Liver (tissue), 3 donors: ENCODE results near the gene MAP3K19.
"Not testable (repeated sequence)": the region's sequence is repeated elsewhere in the genome, so short reads cannot be mapped to it uniquely, and the experiment has no call there.

ENCODE experiments used
- ATF3 ChIP-seq: IDR thresholded peaks from 2 replicates; pipeline ENCODE4 v1.6.1; 2016; ENCODE audit warnings: antibody characterized with exemption
- CTCF ChIP-seq: fragments of 150-350 bp; IDR thresholded peaks from 2 replicates; pipeline ENCODE4 v1.5.1; 2017; ENCODE audit warnings: improper control_type of control experiment, low read depth, low read length; ENCODE audit not compliant: missing input control
- FOXA1 ChIP-seq: IDR thresholded peaks from 2 replicates; pipeline ENCODE4 v1.6.1; 2016; ENCODE audit warnings: antibody characterized with exemption
- GABPA ChIP-seq, 2 donors: IDR thresholded peaks in 1 of 2; conservative IDR thresholded peaks in 1 of 2; 2 replicates each; pipeline ENCODE4 v1.6.1; 2016; ENCODE audit warnings: antibody characterized with exemption in 2 of 2, mild to moderate bottlenecking in 1 of 2, moderate library complexity in 1 of 2
- HNF4G ChIP-seq: IDR thresholded peaks from 2 replicates; pipeline ENCODE4 v1.6.1; 2016; ENCODE audit warnings: antibody characterized with exemption
- JUND ChIP-seq, 2 donors: IDR thresholded peaks; 2 replicates each; pipeline ENCODE4 v1.6.1; 2016; ENCODE audit warnings: antibody characterized with exemption in 2 of 2
- MAX ChIP-seq: IDR thresholded peaks from 2 replicates; pipeline ENCODE4 v1.6.1; 2016; ENCODE audit warnings: antibody characterized with exemption
- REST ChIP-seq: IDR thresholded peaks from 2 replicates; pipeline ENCODE4 v1.6.1; 2016; ENCODE audit warnings: antibody characterized with exemption, mild to moderate bottlenecking
- RXRA ChIP-seq, 2 donors: IDR thresholded peaks; 2 replicates each; pipeline ENCODE4 v1.6.1; 2017 to 2018; ENCODE audit warnings: antibody characterized with exemption in 2 of 2, mild to moderate bottlenecking in 1 of 2
- TAF1 ChIP-seq: conservative IDR thresholded peaks from 2 replicates; pipeline ENCODE4 v1.6.1; 2016; ENCODE audit warnings: antibody characterized with exemption, mild to moderate bottlenecking
- donor health status: healthy.
- donor health status: healthy.

GRCh38 chr2:134977104-134977503 lies 70.1 kb downstream of the MAP3K19 start:
- not testable (repeated sequence) for TF ChIP-seq JUND (IDR thresholded peaks at IDR 0.05); RXRA (IDR thresholded peaks at IDR 0.05); CTCF; FOXA1; TAF1; HNF4G; ATF3; REST; MAX; GABPA (IDR thresholded peaks at IDR 0.05 in 1 of 2, conservative IDR thresholded peaks at IDR 0.05 in 1 of 2)
